ENCODE results near the gene ADAMTS2.

ADAMTS2 gene

GRCh38 chr5:179343719-179344430 is 1.4 kb downstream of the ADAMTS2 start:
- DNase-seq (ENCODE audit: low read depth in 2 of 2) = no peak

GRCh38 chr5:179343021-179343718 is 2.1 kb downstream of the ADAMTS2 start:
- no peak for DNase-seq (ENCODE audit: low read depth in 2 of 2)

- no peak for DNase-seq (ENCODE audit: low read depth in 2 of 2)
Observed at GRCh38 chr5:179342577-179342976, 2.7 kb downstream of the ADAMTS2 start.

- DNase-seq (ENCODE audit: low read depth in 2 of 2) = no peak
Observed at GRCh38 chr5:179340465-179340864, 4.8 kb downstream of the ADAMTS2 start.

GRCh38 chr5:179339996-179340395 is 5.3 kb downstream of the ADAMTS2 start:
- DNase-seq (ENCODE audit: low read depth in 2 of 2) = no peak

- DNase-seq (ENCODE audit: low read depth in 2 of 2) = no peak
Observed at GRCh38 chr5:179339081-179339480, 6.2 kb downstream of the ADAMTS2 start.

GRCh38 chr5:179337796-179338676 is 7.2 kb downstream of the ADAMTS2 start:
- no peak for DNase-seq (ENCODE audit: low read depth in 2 of 2)

- DNase-seq (ENCODE audit: low read depth in 2 of 2) = no peak
Observed at GRCh38 chr5:179336871-179337795, 8.1 kb downstream of the ADAMTS2 start.

- DNase-seq (ENCODE audit: low read depth in 2 of 2) = no peak
Observed at GRCh38 chr5:179336126-179336870, 9.0 kb downstream of the ADAMTS2 start.

GRCh38 chr5:179333796-179334761 is 11.2 kb downstream of the ADAMTS2 start:
- no peak for DNase-seq (ENCODE audit: low read depth in 2 of 2)

GRCh38 chr5:179332741-179333290 is 12.4 kb downstream of the ADAMTS2 start:
- DNase-seq (ENCODE audit: low read depth in 2 of 2) = no peak

GRCh38 chr5:179331591-179332375 is 13.5 kb downstream of the ADAMTS2 start:
- DNase-seq (ENCODE audit: low read depth in 2 of 2) = no peak

- no peak for DNase-seq (ENCODE audit: low read depth in 2 of 2)
Observed at GRCh38 chr5:179330186-179330900, 14.9 kb downstream of the ADAMTS2 start.

GRCh38 chr5:179328291-179328690 is 17.0 kb downstream of the ADAMTS2 start:
- DNase-seq (ENCODE audit: low read depth in 2 of 2) = no peak

GRCh38 chr5:179327021-179327735 is 18.1 kb downstream of the ADAMTS2 start:
- DNase-seq (ENCODE audit: low read depth in 2 of 2) = no peak

- DNase-seq (ENCODE audit: low read depth in 2 of 2) = no peak
Observed at GRCh38 chr5:179326122-179326927, 18.9 kb downstream of the ADAMTS2 start.
